ENCODE results near the gene CD2AP.
"Not testable (repeated sequence)": the region's sequence is repeated elsewhere in the genome, so short reads cannot be mapped to it uniquely, and the experiment has no call there.

Gene CD2AP

GRCh38 chr6:47456536-47456975 lies 21.0 kb upstream of the CD2AP start:
- in situ Hi-C loops (cut with MboI; ENCODE audit: low sequenced_read_pairs): no loop called here

GRCh38 chr6:47457370-47457769 lies 20.2 kb upstream of the CD2AP start:
- in situ Hi-C loops (cut with MboI; ENCODE audit: low sequenced_read_pairs): no loop called here

DNA sequence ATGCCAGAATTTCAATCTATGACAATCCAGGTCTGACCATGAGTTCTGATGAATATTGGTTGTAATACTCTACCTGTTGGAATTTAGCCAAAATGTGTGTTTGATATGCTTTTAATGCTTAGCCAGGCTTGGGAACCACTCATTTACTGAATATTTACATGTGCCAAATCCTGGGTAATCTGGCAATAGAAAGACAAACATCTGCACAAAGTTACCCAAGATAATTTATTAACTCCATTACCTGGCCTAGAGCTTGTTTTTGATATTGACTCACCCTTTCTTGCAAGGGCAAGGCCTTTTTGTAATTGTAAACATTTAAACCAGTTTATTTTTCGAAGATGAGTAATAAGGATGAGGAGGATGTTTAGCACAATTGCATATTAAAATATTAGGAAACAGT lies 13.5 kb upstream of the CD2AP start:
- in situ Hi-C loops (cut with MboI; ENCODE audit: low sequenced_read_pairs): no loop called here

DNA sequence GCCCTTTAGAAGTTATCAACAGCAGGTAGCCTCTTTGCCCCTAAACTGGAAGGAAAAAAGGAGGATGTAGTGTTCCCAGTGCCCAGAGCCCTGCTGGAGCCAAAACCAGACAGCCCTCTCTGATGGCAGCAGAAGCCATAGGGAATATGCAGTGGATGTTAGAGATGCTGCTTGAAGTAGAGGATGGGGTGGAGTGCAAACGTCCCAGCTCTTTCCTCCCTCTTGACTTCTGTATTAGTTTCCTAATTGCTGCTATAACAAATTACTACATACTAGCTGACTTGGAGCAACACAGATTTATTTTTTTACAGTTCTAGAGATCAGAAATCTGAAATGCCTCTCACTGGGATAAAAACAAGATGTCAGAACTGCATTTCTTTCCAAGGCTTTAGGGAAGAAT lies 12.5 kb upstream of the CD2AP start:
- in situ Hi-C loops (cut with MboI; ENCODE audit: low sequenced_read_pairs): no loop called here

- in situ Hi-C loops (cut with MboI; ENCODE audit: low sequenced_read_pairs): no loop called here
These were observed 5.7 kb upstream of the CD2AP start for GRCh38 chr6:47471911-47472310.

- in situ Hi-C loops (cut with MboI; ENCODE audit: low sequenced_read_pairs): no loop called here
These were observed 3.7 kb upstream of the CD2AP start for GRCh38 chr6:47473791-47474346.

DNA sequence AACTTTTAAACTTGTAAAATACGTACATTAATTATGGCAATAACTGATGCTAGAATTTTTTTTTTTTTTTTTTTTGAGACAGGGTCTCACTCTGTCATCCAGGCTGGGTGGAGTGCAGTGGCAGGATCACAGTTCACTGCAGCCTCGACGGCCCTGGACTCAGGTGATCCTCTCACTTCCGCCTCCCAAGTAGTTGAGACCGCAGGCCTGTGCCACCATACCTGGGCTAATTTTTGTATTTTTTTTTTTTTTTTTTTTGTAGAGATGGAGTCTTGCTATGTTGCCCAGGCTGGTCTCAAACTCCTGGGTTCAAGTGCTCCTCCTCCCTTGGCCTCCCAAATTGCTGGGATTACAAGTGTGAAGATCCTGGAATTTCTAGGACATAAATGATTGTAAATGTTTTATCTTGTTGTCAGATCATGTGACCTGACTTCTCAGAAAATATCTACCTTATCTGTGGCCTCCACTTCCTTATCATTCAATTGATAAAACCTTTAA lies 2.2 kb upstream of the CD2AP start:
- in situ Hi-C loops (cut with MboI; ENCODE audit: low sequenced_read_pairs): no loop called here

DNA sequence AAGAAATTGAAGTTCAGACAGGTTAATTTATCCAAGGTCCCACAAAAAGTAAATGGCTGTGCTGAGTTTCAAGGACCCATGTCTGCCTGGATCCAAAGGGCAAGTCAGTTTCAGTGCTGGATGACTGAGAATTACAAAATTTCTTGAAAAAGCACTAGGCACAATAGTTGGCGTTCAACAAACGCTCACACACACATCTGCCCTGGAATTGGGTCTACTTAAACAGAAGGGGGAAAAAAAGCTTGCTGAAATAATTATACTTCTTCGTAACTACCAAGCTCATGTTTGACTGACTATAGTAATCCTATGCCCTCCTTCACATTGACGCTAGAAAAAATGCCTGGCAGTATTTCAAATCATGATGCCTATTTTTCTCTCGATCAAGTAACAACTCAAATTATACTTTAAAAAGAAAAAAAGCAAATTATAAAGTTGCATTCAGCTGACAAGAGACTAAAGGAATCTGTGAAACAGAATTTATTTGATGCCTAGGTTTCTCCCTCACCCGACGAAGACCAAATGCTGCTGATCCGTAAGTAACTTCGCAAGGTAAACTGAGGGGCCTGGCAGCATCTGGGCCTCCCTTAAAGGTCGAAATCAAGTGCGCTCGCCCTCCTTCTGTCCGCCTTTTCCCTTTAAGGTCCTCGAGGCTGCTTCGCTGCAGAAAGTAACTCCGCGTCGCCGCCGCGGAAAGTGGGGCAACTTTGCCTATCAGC lies 650 bp upstream of the CD2AP start:
- in situ Hi-C loops (cut with MboI; ENCODE audit: low sequenced_read_pairs): no loop called here

DNA sequence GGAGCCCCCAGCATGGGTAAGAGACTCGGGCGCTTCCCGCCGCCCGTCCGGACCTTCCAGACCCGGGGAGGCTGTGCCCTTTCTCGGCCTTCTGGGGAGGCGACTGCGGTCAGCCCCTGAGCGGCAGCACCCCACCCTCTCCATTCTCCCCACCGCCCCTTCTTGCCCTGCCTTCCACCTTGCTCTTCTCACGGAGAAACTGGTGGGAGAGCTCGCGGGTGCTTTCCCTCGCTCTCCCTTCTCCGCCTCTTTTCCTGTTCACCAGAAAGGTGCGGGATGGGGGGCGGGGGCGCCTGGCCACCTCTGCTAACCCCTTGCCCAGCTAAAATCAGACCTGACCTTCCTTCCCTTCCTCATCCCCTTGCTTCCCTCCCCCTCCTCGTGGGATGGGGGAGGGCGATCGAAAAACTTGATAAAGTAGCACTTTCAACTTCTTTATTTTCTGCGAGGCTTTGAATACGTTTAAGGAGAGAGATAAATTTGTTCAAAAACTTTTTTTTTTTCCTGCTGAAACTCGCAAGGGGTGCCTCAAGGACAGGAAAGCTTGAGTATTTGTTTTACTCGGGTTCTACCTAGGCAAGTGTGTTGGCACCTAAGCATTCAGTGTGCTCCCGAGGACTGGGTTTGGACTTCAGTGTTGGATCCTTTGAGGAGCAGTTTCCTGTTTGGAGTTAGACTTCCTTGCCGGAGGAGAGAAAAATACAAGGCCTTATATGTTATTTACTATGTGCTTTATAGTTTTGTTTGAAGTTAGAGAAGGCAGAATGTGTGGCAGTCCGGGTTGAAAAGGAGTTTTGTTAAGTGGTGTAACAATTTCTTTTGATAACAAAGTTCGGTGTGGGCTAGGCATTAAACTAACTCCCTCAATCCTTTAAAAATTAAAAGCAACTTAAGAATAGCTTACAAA lies 897 bp downstream of the CD2AP start:
- in situ Hi-C loops (cut with MboI; ENCODE audit: low sequenced_read_pairs): no loop called here

DNA sequence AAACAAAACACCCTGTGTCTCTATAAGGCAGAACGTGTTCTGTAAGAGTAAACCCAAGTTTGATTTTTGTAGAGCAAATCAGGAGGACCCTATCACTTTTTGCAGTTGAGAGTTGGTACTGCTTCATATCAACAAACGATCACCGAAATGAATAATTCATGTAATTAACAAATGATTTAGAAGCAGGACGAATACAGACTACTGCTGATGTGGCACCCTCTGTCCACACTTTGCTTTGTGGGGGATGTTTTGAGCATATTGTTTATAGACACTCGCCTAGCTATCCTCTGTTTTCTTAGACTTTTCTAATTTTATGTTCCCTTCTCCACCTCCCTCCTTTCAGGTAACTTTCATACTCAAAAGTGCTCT lies 1.5 kb downstream of the CD2AP start:
- in situ Hi-C loops (cut with MboI; ENCODE audit: low sequenced_read_pairs): no loop called here

GRCh38 chr6:47479874-47480273 lies 2.3 kb downstream of the CD2AP start:
- in situ Hi-C loops (cut with MboI; ENCODE audit: low sequenced_read_pairs): no loop called here

- in situ Hi-C loops (cut with MboI; ENCODE audit: low sequenced_read_pairs): not testable (repeated sequence)
These were observed 3.6 kb downstream of the CD2AP start for GRCh38 chr6:47481213-47481612.

- in situ Hi-C loops (cut with MboI; ENCODE audit: low sequenced_read_pairs): no loop called here
These were observed 4.2 kb downstream of the CD2AP start for GRCh38 chr6:47481806-47482205.

- in situ Hi-C loops (cut with MboI; ENCODE audit: low sequenced_read_pairs): no loop called here
These were observed 5.9 kb downstream of the CD2AP start for GRCh38 chr6:47483516-47483852.

DNA sequence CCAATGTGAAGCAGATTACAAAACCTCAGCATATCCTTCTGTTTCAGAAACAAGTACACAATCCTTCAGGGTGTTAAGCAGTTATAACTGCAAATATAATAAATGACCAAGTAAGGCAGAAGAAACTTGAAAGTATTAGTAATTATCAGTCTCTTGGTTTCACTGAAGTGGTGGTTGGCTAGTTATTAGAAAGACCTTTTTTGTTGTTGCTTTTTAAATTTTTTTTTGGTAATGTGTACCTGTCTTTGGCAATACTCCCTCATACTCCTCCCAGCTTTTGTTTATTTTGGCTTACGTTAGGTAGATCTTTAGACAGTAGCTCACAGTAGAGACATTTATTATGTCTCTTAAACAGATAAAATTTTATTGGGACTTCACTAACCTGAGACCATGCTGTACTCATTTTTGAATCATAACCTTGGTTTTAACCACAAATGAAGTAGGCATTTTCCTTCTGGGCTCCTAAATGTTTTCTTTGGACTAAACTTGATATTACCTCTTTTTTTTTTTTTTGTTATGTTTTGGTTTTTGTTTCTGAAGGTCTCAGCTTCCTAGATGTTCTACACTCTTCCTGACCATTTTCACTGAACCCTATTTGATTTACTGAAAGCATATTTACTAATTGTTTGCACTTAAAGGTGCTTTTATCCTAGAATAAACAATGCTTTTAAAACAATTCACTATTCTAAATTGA lies 6.4 kb downstream of the CD2AP start:
- in situ Hi-C loops (cut with MboI; ENCODE audit: low sequenced_read_pairs): no loop called here

DNA sequence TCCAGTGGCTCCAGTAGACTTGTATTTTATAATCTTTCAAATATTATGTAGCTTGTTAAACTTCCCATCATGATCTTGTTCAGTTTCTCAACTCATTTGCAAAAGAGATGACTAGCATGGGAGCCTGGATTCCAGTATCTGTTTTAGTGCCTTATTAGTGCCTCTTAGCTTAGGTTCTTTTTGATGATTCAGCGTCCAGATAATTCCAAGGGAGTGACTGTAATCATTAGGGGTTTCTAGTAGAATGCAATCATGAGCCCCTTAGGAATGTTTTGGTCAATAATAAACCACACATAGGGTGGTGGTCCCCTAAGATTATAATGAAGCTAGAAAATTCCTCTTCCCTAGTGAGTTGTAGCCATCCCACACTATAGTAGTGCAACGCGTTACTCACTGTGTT lies 7.0 kb downstream of the CD2AP start:
- in situ Hi-C loops (cut with MboI; ENCODE audit: low sequenced_read_pairs): no loop called here

GRCh38 chr6:47485083-47485482 lies 7.5 kb downstream of the CD2AP start:
- in situ Hi-C loops (cut with MboI; ENCODE audit: low sequenced_read_pairs): no loop called here

GRCh38 chr6:47485491-47486135 lies 8.0 kb downstream of the CD2AP start:
- in situ Hi-C loops (cut with MboI; ENCODE audit: low sequenced_read_pairs): no loop called here

GRCh38 chr6:47489995-47490394 lies 12.4 kb downstream of the CD2AP start:
- in situ Hi-C loops (cut with MboI; ENCODE audit: low sequenced_read_pairs): no loop called here

GRCh38 chr6:47490676-47491075 lies 13.1 kb downstream of the CD2AP start:
- in situ Hi-C loops (cut with MboI; ENCODE audit: low sequenced_read_pairs): no loop called here

DNA sequence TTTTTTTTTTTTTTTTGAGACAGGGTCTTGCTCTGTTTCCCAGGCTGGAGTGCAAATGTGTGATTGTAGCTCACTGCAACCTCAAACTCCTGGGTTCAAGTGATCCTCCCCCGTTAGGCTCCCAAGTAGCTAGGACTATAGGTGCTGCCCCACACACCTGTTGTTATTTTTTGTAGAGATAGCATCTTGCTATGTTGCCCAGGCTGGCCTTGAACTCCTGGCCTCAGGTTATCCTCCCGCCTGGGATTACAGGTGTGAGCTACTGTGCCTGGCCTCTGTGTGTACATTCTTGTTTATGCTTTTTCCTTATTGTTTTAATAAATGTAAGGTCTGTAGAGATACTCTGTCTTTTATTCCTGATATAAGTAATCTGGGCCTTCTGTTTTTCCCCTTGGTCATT lies 14.8 kb downstream of the CD2AP start:
- in situ Hi-C loops (cut with MboI; ENCODE audit: low sequenced_read_pairs): no loop called here

All from HL-60/S4 treated with phorbol 12-myristate 13-acetate at 8.2 ng/mL for 4 days and 3 days (cell line).